HG03039 (cell line): ENCODE measurements around the gene DUSP5.

Experiments used
- ATAC-seq: cut with Tn5 transposase; IDR thresholded peaks from one replicate; pipeline ENCODE4 v1.9.1; 2021; ENCODE audit warnings: mild to moderate bottlenecking, moderate library complexity; ENCODE audit not compliant: unreplicated experiment

The DUSP5 gene

GRCh38 chr10:110479710-110480109 lies 18.0 kb upstream of the DUSP5 start:
- no peak for ATAC-seq

- ATAC-seq, result no peak
Observed at GRCh38 chr10:110480387-110480786, 17.3 kb upstream of the DUSP5 start.

- ATAC-seq, result no peak
Observed at GRCh38 chr10:110481919-110482318, 15.8 kb upstream of the DUSP5 start.

- ATAC-seq, result no peak
Observed at GRCh38 chr10:110483633-110484032, 14.1 kb upstream of the DUSP5 start.

GRCh38 chr10:110485541-110485940 lies 12.2 kb upstream of the DUSP5 start:
- ATAC-seq, result no peak

- ATAC-seq, result no peak
Observed at GRCh38 chr10:110486680-110487410, 10.9 kb upstream of the DUSP5 start.

GRCh38 chr10:110487411-110488331 lies 10.0 kb upstream of the DUSP5 start:
- no peak for ATAC-seq

- ATAC-seq, result no peak
Observed at GRCh38 chr10:110488332-110488681, 9.4 kb upstream of the DUSP5 start.

- ATAC-seq, result no peak
Observed at GRCh38 chr10:110488940-110489339, 8.8 kb upstream of the DUSP5 start.

- no peak for ATAC-seq
Observed at GRCh38 chr10:110490640-110491039, 7.1 kb upstream of the DUSP5 start.

GRCh38 chr10:110491346-110491745 lies 6.4 kb upstream of the DUSP5 start:
- no peak for ATAC-seq

- peak; percentile 36 for ATAC-seq
Observed at GRCh38 chr10:110492069-110492822, 5.5 kb upstream of the DUSP5 start.

GRCh38 chr10:110493832-110494426 lies 3.8 kb upstream of the DUSP5 start:
- ATAC-seq, result no peak

GRCh38 chr10:110494532-110494931 lies 3.2 kb upstream of the DUSP5 start:
- ATAC-seq, result no peak

GRCh38 chr10:110495731-110496552 lies 1.8 kb upstream of the DUSP5 start:
- no peak for ATAC-seq

GRCh38 chr10:110496553-110497437 lies 912 bp upstream of the DUSP5 start:
- no peak for ATAC-seq

- ATAC-seq, result peak; percentile 17
Observed at GRCh38 chr10:110498087-110498981, 627 bp downstream of the DUSP5 start.
